PC-3 (cell line): ENCODE measurements around the gene PRUNE2. TPM values are rescaled to one million over a fixed set of nuclear protein-coding genes. Genes with fewer than 3 reads are reported as not detected.

Experiments
- ATAC-seq: fragments of 200-7000 bp; cut with Tn5 transposase; 2 replicates; pipeline ENCODE4 v1.9.1; 2020; ENCODE audit warnings: mild to moderate bottlenecking, moderate library complexity
- BruUV-seq: library from RNA; stranded (reverse); fragments of 400-500 nt; replicated peaks from 2 replicates; lab custom pipeline; 2021; lab: Mats Ljungman, UMichigan
- CTCF ChIA-PET: fragments of 300-600 bp; sonication (Branson Sonifier 250); formaldehyde crosslinking; loops from one replicate; lab custom pipeline; 2022; ENCODE audit warnings: antibody characterized with exemption; lab: Charles Lee
- POLR2A ChIA-PET: fragments of 300-600 bp; sonication (Branson Sonifier 250); formaldehyde crosslinking; loops from one replicate; lab custom pipeline; 2022; ENCODE audit warnings: antibody characterized with exemption; ENCODE audit not compliant: unreplicated experiment; lab: Charles Lee
- DNase-seq: peaks from one replicate; pipeline ENCODE4 v3.0.0-alpha.2; 2015
- H2AFZ ChIP-seq: fragments of 300-600 bp; sonication (generic); 2 replicates; pipeline ENCODE4 v1.6.0; 2016; ENCODE audit warnings: antibody characterized with exemption, low read length
- H3F3A ChIP-seq: fragments of 300-600 bp; sonication (generic); one replicate; pipeline ENCODE4 v1.6.0; 2017; ENCODE audit warnings: antibody characterized with exemption, low read length, control low read depth, mild to moderate bottlenecking; ENCODE audit not compliant: unreplicated experiment
- H3K27ac ChIP-seq: fragments of 300-600 bp; sonication (generic); 2 replicates; pipeline ENCODE4 v1.5.1; 2016; ENCODE audit warnings: mild to moderate bottlenecking, low read length
- H3K27me3 ChIP-seq: fragments of 300-600 bp; sonication (generic); 2 replicates; pipeline ENCODE4 v1.6.1; 2016; ENCODE audit warnings: low read length, mixed read lengths
- H3K36me3 ChIP-seq: fragments of 300-600 bp; sonication (generic); 2 replicates; pipeline ENCODE4 v1.6.1; 2016; ENCODE audit warnings: low read depth, mixed run types, low read length, mixed read lengths
- H3K4me1 ChIP-seq: fragments of 300-600 bp; sonication (generic); 2 replicates; pipeline ENCODE4 v1.5.1; 2016; ENCODE audit warnings: low read length; ENCODE audit not compliant: insufficient read depth
- H3K4me2 ChIP-seq: fragments of 300-600 bp; sonication (generic); 2 replicates; pipeline ENCODE4 v1.6.0; 2016; ENCODE audit warnings: low read length
- H3K4me3 ChIP-seq: fragments of 300-600 bp; sonication (generic); 2 replicates; pipeline ENCODE4 v1.5.1; 2016; ENCODE audit warnings: mild to moderate bottlenecking, low read length, mixed read lengths
- H3K79me2 ChIP-seq: fragments of 300-600 bp; sonication (generic); 2 replicates; pipeline ENCODE4 v1.6.1; 2017; ENCODE audit warnings: low read length, mixed read lengths
- H3K9ac ChIP-seq: fragments of 300-600 bp; sonication (generic); 2 replicates; pipeline ENCODE4 v1.6.0; 2016; ENCODE audit warnings: mild to moderate bottlenecking, low read length
- H3K9me2 ChIP-seq: fragments of 300-600 bp; sonication (generic); replicated peaks from 2 replicates; pipeline ENCODE4 v1.6.1; 2016; ENCODE audit warnings: mixed run types, low read length, mixed read lengths
- H3K9me3 ChIP-seq: fragments of 300-600 bp; sonication (generic); 2 replicates; pipeline ENCODE4 v1.6.1; 2016; ENCODE audit warnings: low read length, mixed read lengths
- H4K20me1 ChIP-seq: fragments of 300-600 bp; sonication (generic); 2 replicates; pipeline ENCODE4 v1.6.1; 2016; ENCODE audit warnings: low read length, mixed read lengths
- CTCF ChIP-seq: fragments of 300-600 bp; sonication (generic); conservative IDR thresholded peaks from 2 replicates; pipeline ENCODE4 v1.5.1; 2017; ENCODE audit warnings: antibody characterized with exemption, low read depth, mild to moderate bottlenecking, low read length
- EZH2 ChIP-seq: fragments of 300-600 bp; sonication (generic); IDR thresholded peaks from one replicate; pipeline ENCODE4 v1.6.1; 2017; ENCODE audit warnings: antibody characterized with exemption, mild to moderate bottlenecking, low read length; ENCODE audit not compliant: unreplicated experiment
- EZH2phosphoT487 ChIP-seq: fragments of 300-600 bp; sonication (generic); IDR thresholded peaks from 2 replicates; pipeline ENCODE4 v1.6.1; 2018; ENCODE audit warnings: mild to moderate bottlenecking, antibody characterized with exemption, low read length, borderline replicate concordance
- intact Hi-C: fragments of 100-400 bp; cut with micrococcal nuclease; formaldehyde crosslinking; loops from 2 replicates; pipeline ENCODE4 v1.9.0; 2023
- total RNA-seq: library from RNA; depleted of rRNA; stranded (reverse); fragments of >200 nt; gene quantifications from 2 replicates; pipeline ENCODE4 v1.2.3, GENCODE V29; 2014

PRUNE2 gene
- total RNA-seq, 1 experiment from 2014 or later, result not detected

DNA sequence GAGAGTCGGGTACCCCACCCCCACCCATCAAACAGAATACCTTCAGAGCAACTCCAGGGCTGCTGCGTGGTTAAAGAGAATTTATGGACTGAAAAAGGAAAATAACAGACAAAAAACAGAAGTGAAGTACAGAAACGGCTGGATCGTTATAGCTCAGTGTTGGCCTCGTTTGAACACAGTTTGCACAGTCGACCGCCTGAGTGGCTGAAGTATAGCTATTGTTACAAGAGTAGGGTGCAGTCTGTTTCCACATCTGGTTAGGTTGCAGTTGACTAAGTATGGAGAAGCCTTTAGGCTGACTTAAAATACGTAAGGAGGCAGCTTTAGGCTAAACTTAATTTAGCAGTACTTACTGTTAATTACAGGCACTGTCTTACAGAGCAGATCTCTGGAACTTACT is 325.7 kb downstream of the PRUNE2 start:
- TF ChIP-seq EZH2phosphoT487, result no peak
- H3K27ac ChIP-seq, result no peak overlapping the region
- no peaks in the 10 kb centered on the region for H3K4me1 ChIP-seq
- H3K4me3 ChIP-seq, result no peak overlapping the region
- ChIA-PET CTCF (no interaction called here), POLR2A (no interaction called here)
- no TSS peak for BruUV-seq
- H3K27me3 ChIP-seq, result peaks cover 5% of the 10 kb centered on the region; the same call in 1 of the 2 replicates
- ATAC-seq (no peak), DNase-seq (no peak)
- no peaks in the 10 kb centered on the region for H4K20me1 ChIP-seq
- no peaks in the 10 kb centered on the region for H3K79me2 ChIP-seq
- intact Hi-C loops, result no loop called here
- H3K9ac ChIP-seq, result no peak overlapping the region
- no peaks in the 10 kb centered on the region for H3K9me2 ChIP-seq
- no peaks in the 10 kb centered on the region for H3F3A ChIP-seq
- no peak overlapping the region for H3K4me2 ChIP-seq
- no peaks in the 10 kb centered on the region for H3K9me3 ChIP-seq
- no peaks in the 10 kb centered on the region for H3K36me3 ChIP-seq
- no peak overlapping the region for H2AFZ ChIP-seq

GRCh38 chr9:76576344-76576743 is 329.6 kb downstream of the PRUNE2 start:
- H3K4me3 ChIP-seq, result no peak overlapping the region
- no peak overlapping the region for H3K27ac ChIP-seq
- BruUV-seq, result no TSS peak
- ATAC-seq, result no peak
- H3K4me2 ChIP-seq, result no peak overlapping the region
- no peaks in the 10 kb centered on the region for H3K36me3 ChIP-seq
- H3K9me3 ChIP-seq, result no peaks in the 10 kb centered on the region
- no peaks in the 10 kb centered on the region for H4K20me1 ChIP-seq
- no peak overlapping the region for H3K9ac ChIP-seq
- no peaks in the 10 kb centered on the region for H3K79me2 ChIP-seq
- intact Hi-C loops, result no loop called here
- H2AFZ ChIP-seq, result no peak overlapping the region
- ChIA-PET CTCF (no interaction called here), POLR2A (no interaction called here)
- no peaks in the 10 kb centered on the region for H3K9me2 ChIP-seq
- TF ChIP-seq EZH2phosphoT487 (no peak), EZH2 (no peak), CTCF (no peak)
- DNase-seq, result no peak
- H3F3A ChIP-seq, result no peaks in the 10 kb centered on the region
- no peaks in the 10 kb centered on the region for H3K4me1 ChIP-seq
- H3K27me3 ChIP-seq, result peaks cover 15% of the 10 kb centered on the region; the same call in 1 of the 2 replicates

GRCh38 chr9:76575761-76576160 is 330.2 kb downstream of the PRUNE2 start:
- Histone ChIP-seq H2AFZ (no peak overlapping the region), H3K9me2 (no peaks in the 10 kb centered on the region), H3K9ac (no peak overlapping the region)

More at GRCh38 chr9:76575761-76576160, 330.2 kb downstream of the PRUNE2 start:
- Histone ChIP-seq H3K9me3 (no peaks in the 10 kb centered on the region), H3K4me1 (no peaks in the 10 kb centered on the region), H3K79me2 (no peaks in the 10 kb centered on the region), H3K36me3 (no peaks in the 10 kb centered on the region), H4K20me1 (no peaks in the 10 kb centered on the region), H3K27me3 (peaks cover 15% of the 10 kb centered on the region; the same call in 1 of the 2 replicates), H3F3A (no peaks in the 10 kb centered on the region), H3K27ac (no peak overlapping the region), H3K4me3 (no peak overlapping the region), H3K4me2 (no peak overlapping the region)
- ChIA-PET POLR2A (no interaction called here), CTCF (no interaction called here)
- intact Hi-C loops, result no loop called here
- TF ChIP-seq EZH2phosphoT487, result no peak
- TF ChIP-seq CTCF, result no peak
- TF ChIP-seq EZH2, result no peak
- no peak for DNase-seq
- no TSS peak for BruUV-seq
- no peak for ATAC-seq
